ENCODE results near the gene GADD45A.

- TF ChIP-seq, protein P1, sequence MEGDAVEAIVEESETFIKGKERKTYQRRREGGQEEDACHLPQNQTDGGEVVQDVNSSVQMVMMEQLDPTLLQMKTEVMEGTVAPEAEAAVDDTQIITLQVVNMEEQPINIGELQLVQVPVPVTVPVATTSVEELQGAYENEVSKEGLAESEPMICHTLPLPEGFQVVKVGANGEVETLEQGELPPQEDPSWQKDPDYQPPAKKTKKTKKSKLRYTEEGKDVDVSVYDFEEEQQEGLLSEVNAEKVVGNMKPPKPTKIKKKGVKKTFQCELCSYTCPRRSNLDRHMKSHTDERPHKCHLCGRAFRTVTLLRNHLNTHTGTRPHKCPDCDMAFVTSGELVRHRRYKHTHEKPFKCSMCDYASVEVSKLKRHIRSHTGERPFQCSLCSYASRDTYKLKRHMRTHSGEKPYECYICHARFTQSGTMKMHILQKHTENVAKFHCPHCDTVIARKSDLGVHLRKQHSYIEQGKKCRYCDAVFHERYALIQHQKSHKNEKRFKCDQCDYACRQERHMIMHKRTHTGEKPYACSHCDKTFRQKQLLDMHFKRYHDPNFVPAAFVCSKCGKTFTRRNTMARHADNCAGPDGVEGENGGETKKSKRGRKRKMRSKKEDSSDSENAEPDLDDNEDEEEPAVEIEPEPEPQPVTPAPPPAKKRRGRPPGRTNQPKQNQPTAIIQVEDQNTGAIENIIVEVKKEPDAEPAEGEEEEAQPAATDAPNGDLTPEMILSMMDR (IDR thresholded peaks at IDR 0.05 in 8 of 11, conservative IDR thresholded peaks at IDR 0.05 in 3 of 11): no peak
- TF ChIP-seq POLR2A (IDR thresholded peaks at IDR 0.05) (no peak), POLR2AphosphoS5 (IDR thresholded peaks at IDR 0.05) (no peak)
These were observed 5.4 kb downstream of the GADD45A start for GRCh38 chr1:67690411-67690810.

Data from spleen (tissue), 7 donors.